DND-41 (cell line): ENCODE results near the gene IMPACT.

Experiments
- ATAC-seq: fragments of 200-7000 bp; cut with Tn5 transposase; 3 replicates; pipeline ENCODE4 v1.9.1; 2021; ENCODE audit warnings: low read depth; ENCODE audit not compliant: insufficient read depth
- DNase-seq: peaks from one replicate; pipeline ENCODE4 v3.0.0-alpha.2; 2020
- H2AFZ ChIP-seq: 2 replicates; pipeline ENCODE4 v1.6.0; 2012; ENCODE audit warnings: low read depth, low read length
- H3K27ac ChIP-seq: 2 replicates; pipeline ENCODE4 v1.5.1; 2012; ENCODE audit warnings: low read length, inconsistent platforms
- H3K27me3 ChIP-seq: fragments of 200-600 bp; sonication (generic); 2 replicates; pipeline ENCODE4 v1.6.0; 2012; ENCODE audit warnings: low read length, mild to moderate bottlenecking, inconsistent platforms; ENCODE audit not compliant: insufficient read depth, poor library complexity
- H3K36me3 ChIP-seq: 2 replicates; pipeline ENCODE4 v1.5.1; 2012; ENCODE audit warnings: low read length, inconsistent platforms; ENCODE audit not compliant: insufficient read depth
- H3K4me1 ChIP-seq: 2 replicates; pipeline ENCODE4 v1.5.1; 2012; ENCODE audit warnings: mild to moderate bottlenecking, low read length; ENCODE audit not compliant: insufficient read depth
- H3K4me2 ChIP-seq: 2 replicates; pipeline ENCODE4 v1.6.0; 2012; ENCODE audit warnings: mild to moderate bottlenecking, moderate library complexity, low read length, inconsistent platforms; ENCODE audit not compliant: insufficient read depth
- H3K4me3 ChIP-seq, 2 experiments: fragments of 200-600 bp in 1 of 2; shearing (Covaris generic) in 1 of 2; 2 replicates each; pipeline ENCODE4 v1.5.1; 2012 to 2016; ENCODE audit warnings: inconsistent platforms in 2 of 2, low read length in 2 of 2, mild to moderate bottlenecking in 2 of 2, low read depth in 1 of 2, moderate library complexity in 1 of 2
- H3K79me2 ChIP-seq: 2 replicates; pipeline ENCODE4 v1.6.0; 2012; ENCODE audit warnings: low read length, inconsistent platforms; ENCODE audit not compliant: insufficient read depth
- H3K9ac ChIP-seq: 2 replicates; pipeline ENCODE4 v1.6.0; 2012; ENCODE audit warnings: low read depth, mild to moderate bottlenecking, inconsistent platforms, low read length, moderate library complexity
- H3K9me3 ChIP-seq: 2 replicates; pipeline ENCODE4 v1.5.1; 2012; ENCODE audit warnings: low read length, moderate library complexity, mild to moderate bottlenecking, inconsistent platforms; ENCODE audit not compliant: insufficient read depth, severe bottlenecking
- H4K20me1 ChIP-seq: 2 replicates; pipeline ENCODE4 v1.6.0; 2012; ENCODE audit warnings: low read length; ENCODE audit not compliant: insufficient read depth
- CTCF ChIP-seq: IDR thresholded peaks from 2 replicates; pipeline ENCODE4 v1.5.1; 2012; ENCODE audit warnings: borderline replicate concordance, low read length, moderate library complexity, mild to moderate bottlenecking; ENCODE audit not compliant: poor library complexity, severe bottlenecking; ENCODE audit errors: extremely low read depth
- EZH2 ChIP-seq: IDR thresholded peaks from 3 replicates; pipeline ENCODE4 v1.6.1; 2012; ENCODE audit warnings: borderline replicate concordance, low read depth, mild to moderate bottlenecking, moderate library complexity, low read length, inconsistent platforms; ENCODE audit not compliant: severe bottlenecking

IMPACT gene

DNA sequence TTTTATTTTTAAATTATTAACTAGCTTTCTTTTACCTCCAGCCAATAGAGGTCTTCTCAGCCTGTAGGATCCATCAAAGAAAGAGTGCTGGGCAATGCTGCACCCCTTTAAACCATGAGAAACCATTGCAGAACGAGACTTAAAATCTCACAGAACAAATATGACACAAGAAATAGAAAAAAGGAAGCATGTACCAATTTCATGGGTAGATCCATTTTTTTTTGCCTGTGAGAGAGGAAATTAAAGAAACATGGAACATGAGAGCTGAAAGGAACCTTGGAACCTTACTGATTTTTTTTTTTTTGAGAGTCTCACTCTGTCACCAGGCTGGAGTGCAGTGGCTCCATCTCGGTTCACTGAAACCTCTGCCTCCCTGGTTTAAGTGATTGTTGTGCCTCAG, 47.9 kb downstream of the IMPACT start:
- no peaks in the 10 kb centered on the region for H3K9me3 ChIP-seq
- H3K9ac ChIP-seq: no peak overlapping the region
- no peak overlapping the region for H3K4me3 ChIP-seq
- H3K27ac ChIP-seq: no peak overlapping the region
- no peaks in the 10 kb centered on the region for H4K20me1 ChIP-seq
- H3K36me3 ChIP-seq: no peaks in the 10 kb centered on the region
- no peak overlapping the region for H3K4me2 ChIP-seq
- H2AFZ ChIP-seq: no peak overlapping the region
- H3K27me3 ChIP-seq: no peaks in the 10 kb centered on the region
- H3K79me2 ChIP-seq: no peaks in the 10 kb centered on the region
- no peak for DNase-seq
- no peak for ATAC-seq
- H3K4me1 ChIP-seq: no peaks in the 10 kb centered on the region
- TF ChIP-seq EZH2: no peak
- TF ChIP-seq CTCF: no peak

DNA sequence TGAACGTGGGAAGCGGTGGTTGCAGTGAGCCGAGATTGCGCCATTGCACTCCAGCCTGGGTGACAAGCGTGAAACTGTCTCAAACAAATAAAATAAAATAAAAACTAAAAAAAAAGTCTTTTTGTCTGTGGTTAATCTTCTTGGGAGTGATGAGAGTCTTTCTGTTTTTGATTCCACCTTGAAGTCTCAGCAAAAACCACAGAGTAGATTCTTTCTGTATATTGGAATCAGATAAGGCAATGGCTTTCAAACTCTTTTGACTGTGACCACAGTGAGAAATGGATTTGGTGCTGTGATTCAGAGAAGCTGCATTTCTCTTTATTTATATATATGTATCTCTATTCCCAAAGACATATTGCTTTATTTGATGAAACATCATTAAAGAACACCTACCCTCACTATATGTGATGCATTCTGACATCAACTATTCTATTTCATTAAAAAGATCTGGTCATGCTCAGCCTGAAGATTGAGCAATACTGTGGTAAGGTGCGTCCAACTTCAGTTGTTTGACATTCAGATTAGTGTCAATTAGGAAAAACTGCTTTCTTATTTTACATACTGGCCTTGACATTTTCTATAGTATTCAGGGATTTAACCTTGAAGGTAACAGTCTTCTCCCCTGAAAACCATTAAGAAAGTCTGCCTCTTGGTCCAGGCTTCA, 49.6 kb downstream of the IMPACT start:
- no peak overlapping the region for H2AFZ ChIP-seq
- H3K27ac ChIP-seq: no peak overlapping the region
- H3K9ac ChIP-seq: no peak overlapping the region
- DNase-seq (no peak), ATAC-seq (peak; percentile 50; the same call in 1 of the 3 replicates)
- H3K9me3 ChIP-seq: no peaks in the 10 kb centered on the region
- TF ChIP-seq EZH2: no peak
- no peak for TF ChIP-seq CTCF
- no peaks in the 10 kb centered on the region for H4K20me1 ChIP-seq
- no peak overlapping the region for H3K4me3 ChIP-seq
- no peak overlapping the region for H3K4me2 ChIP-seq
- no peaks in the 10 kb centered on the region for H3K27me3 ChIP-seq
- no peaks in the 10 kb centered on the region for H3K79me2 ChIP-seq
- H3K36me3 ChIP-seq: no peaks in the 10 kb centered on the region
- H3K4me1 ChIP-seq: no peaks in the 10 kb centered on the region

DNA sequence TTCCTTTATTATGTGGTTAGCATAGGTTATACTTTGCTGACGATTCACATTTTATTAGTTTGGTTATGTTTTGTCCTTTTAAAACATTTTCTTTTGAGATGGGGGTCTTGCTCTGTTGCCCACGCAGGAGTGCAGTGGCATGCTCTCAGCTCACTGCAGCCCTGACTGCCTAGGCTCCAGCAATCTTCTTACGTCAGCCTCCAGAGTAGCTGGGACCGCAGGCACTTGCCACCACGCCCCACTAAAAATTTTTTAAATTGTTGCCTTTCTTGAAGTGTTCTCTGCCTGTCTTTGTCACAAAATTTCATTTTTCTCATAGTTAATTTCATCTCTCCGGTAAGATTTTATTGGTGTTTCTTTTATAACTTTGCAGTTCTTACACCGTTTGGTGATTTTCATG, 52.9 kb downstream of the IMPACT start:
- Histone ChIP-seq H3K9me3 (no peaks in the 10 kb centered on the region), H3K9ac (no peak overlapping the region), H3K27ac (no peak overlapping the region), H2AFZ (no peak overlapping the region), H3K4me1 (no peaks in the 10 kb centered on the region), H3K79me2 (no peaks in the 10 kb centered on the region), H3K27me3 (no peaks in the 10 kb centered on the region), H3K4me3 (no peak overlapping the region), H3K4me2 (no peak overlapping the region), H4K20me1 (no peaks in the 10 kb centered on the region), H3K36me3 (no peaks in the 10 kb centered on the region)
- ATAC-seq: no peak
- no peak for TF ChIP-seq CTCF
- no peak for TF ChIP-seq EZH2
- no peak for DNase-seq
